ENCODE data around the gene COL9A2. TPM values are rescaled to one million over a fixed set of nuclear protein-coding genes. Genes with fewer than 3 reads are reported as not detected.

Gene COL9A2
- polyA plus RNA-seq, 2 of the 4 experiments (the other 2 are of a cell fraction): 0.12 to 0.16 TPM

GRCh38 chr1:40299366-40300248, 17.5 kb downstream of the COL9A2 start:
- ATAC-seq (no peak; a peak in 1 of 6 replicates), FAIRE-seq (no peak), DNase-seq (ENCODE audit: low read depth in 1 of 2, low spot score in 1 of 2) (no peak)
- Histone ChIP-seq H3K27ac (no peak overlapping the region), H3K9me3 (no peaks in the 10 kb centered on the region), H3K4me2 (no peak overlapping the region), H3K4me3 (no peak overlapping the region), H3K4me1 (no peaks in the 10 kb centered on the region)
- TF ChIP-seq POLR2AphosphoS2 (conservative IDR thresholded peaks at IDR 0.05; ENCODE audit: low read length) (no peak), CHD4 (IDR thresholded peaks at IDR 0.05; ENCODE audit: borderline replicate concordance) (no peak), RNF2 (IDR thresholded peaks at IDR 0.05; ENCODE audit: borderline replicate concordance, low read depth) (no peak), TFCP2L1 (CRISPR knock-in tag; IDR thresholded peaks at IDR 0.05) (no peak), CTCF (IDR thresholded peaks at IDR 0.05) (no peak), HOXA7 (CRISPR knock-in tag; IDR thresholded peaks at IDR 0.05) (no peak), MAX (IDR thresholded peaks at IDR 0.05) (no peak), ESRRA (IDR thresholded peaks at IDR 0.05; ENCODE audit: borderline replicate concordance, low read length) (no peak), HEYL (CRISPR knock-in tag; IDR thresholded peaks at IDR 0.05) (no peak), HOXB5 (CRISPR knock-in tag; IDR thresholded peaks at IDR 0.05) (no peak), HMGXB4 (CRISPR knock-in tag; IDR thresholded peaks at IDR 0.05; ENCODE audit: borderline replicate concordance) (no peak), ZFP36 (IDR thresholded peaks at IDR 0.05; ENCODE audit: borderline replicate concordance, partially characterized antibody) (no peak), ATOH8 (CRISPR knock-in tag; IDR thresholded peaks at IDR 0.05; ENCODE audit: low read depth) (no peak), PHF8 (IDR thresholded peaks at IDR 0.05; ENCODE audit: borderline replicate concordance, low read depth) (no peak), BHLHE40 (IDR thresholded peaks at IDR 0.05; ENCODE audit: low read depth, low read length) (no peak)
- CTCF ChIA-PET: interaction anchor here (0.5 to 1.7 kb wide), 3 partner anchors 16 to 214 kb away, joined by 3 to 5 read pairs (median 4); no protein-coding TSS in a partner anchor
- 56% methylated on average over 6 of the region's 8 CpGs for WGBS (ENCODE audit: missing lambda C conversion rate)
- POLR2A ChIA-PET: no interaction called here

- TF ChIP-seq TFCP2L1 (CRISPR knock-in tag; IDR thresholded peaks at IDR 0.05): no peak
- no peak for TF ChIP-seq HES2 (IDR thresholded peaks at IDR 0.05)
- TF ChIP-seq HOXA7 (CRISPR knock-in tag; IDR thresholded peaks at IDR 0.05): no peak
- no peak for TF ChIP-seq MAFK (IDR thresholded peaks at IDR 0.05; ENCODE audit: partially characterized antibody)
- TF ChIP-seq BHLHE40 (IDR thresholded peaks at IDR 0.05; ENCODE audit: low read depth, low read length): no peak
- no peak for TF ChIP-seq EP300 (IDR thresholded peaks at IDR 0.05)
- TF ChIP-seq CHD2 (IDR thresholded peaks at IDR 0.05; ENCODE audit: low read length, partially characterized antibody): no peak
- TF ChIP-seq NFE2L2 (conservative IDR thresholded peaks at IDR 0.05; ENCODE audit: low read length): no peak
- no peak for TF ChIP-seq ZSCAN20 (CRISPR knock-in tag; IDR thresholded peaks at IDR 0.05)
- no peak for TF ChIP-seq ZNF302 (CRISPR knock-in tag; IDR thresholded peaks at IDR 0.05)
- no peak for TF ChIP-seq POLR2A (IDR thresholded peaks at IDR 0.05; ENCODE audit: low read length)
- TF ChIP-seq JUNB (IDR thresholded peaks at IDR 0.05): no peak
- TF ChIP-seq JUN (IDR thresholded peaks at IDR 0.05): no peak
- TF ChIP-seq ZC3H11A (IDR thresholded peaks at IDR 0.05): no peak
- no peak for TF ChIP-seq FOSB (CRISPR knock-in tag; IDR thresholded peaks at IDR 0.05)
- H3K27ac ChIP-seq: no peak overlapping the region
- DNase-seq (ENCODE audit: low read depth in 1 of 2, low spot score in 1 of 2) (no peak), ATAC-seq (no peak), FAIRE-seq (no peak)
- no peak overlapping the region for H3K4me3 ChIP-seq
- 79% methylated on average over 2 of the region's 2 CpGs for WGBS (ENCODE audit: missing lambda C conversion rate)
- H3K4me2 ChIP-seq: no peak overlapping the region
- ChIA-PET POLR2A (no interaction called here), CTCF (interaction anchor here (1.0 to 1.4 kb wide), 5 partner anchors 9 to 212 kb away, joined by 3 to 4 read pairs (median 3); no protein-coding TSS in a partner anchor)
- H3K4me1 ChIP-seq: no peaks in the 10 kb centered on the region
- H3K9me3 ChIP-seq: no peaks in the 10 kb centered on the region
These were observed 25.8 kb downstream of the COL9A2 start for GRCh38 chr1:40291293-40291692.

All from A549 (cell line).